Dendritic cell treated with granulocyte-macrophage colony-stimulating factor and Interleukin-4, amounts not matched to agents 40 ng/mL and 50 ng/mL, for 4 days (primary cell): ENCODE measurements around the gene MYZAP.

Experiments used
- H3K27ac Mint-ChIP-seq: one replicate; pipeline ENCODE4 v1.8.0; 2022; ENCODE audit warnings: mild to moderate bottlenecking, mixed read lengths
- H3K27me3 Mint-ChIP-seq: one replicate; pipeline ENCODE4 v1.8.0; 2022; ENCODE audit warnings: mild to moderate bottlenecking, mixed read lengths
- H3K36me3 Mint-ChIP-seq: one replicate; pipeline ENCODE4 v1.8.0; 2022; ENCODE audit warnings: low read depth, mixed read lengths
- H3K4me1 Mint-ChIP-seq: one replicate; pipeline ENCODE4 v1.8.0; 2022; ENCODE audit warnings: low read depth, mixed read lengths
- H3K4me3 Mint-ChIP-seq: one replicate; pipeline ENCODE4 v1.8.0; 2022; ENCODE audit warnings: mild to moderate bottlenecking, moderate library complexity, mixed read lengths
- H3K9me3 Mint-ChIP-seq: one replicate; pipeline ENCODE4 v1.8.0; 2022; ENCODE audit warnings: mixed read lengths
- intact Hi-C: fragments of 100-400 bp; cut with micrococcal nuclease; formaldehyde crosslinking; loops from one replicate; pipeline ENCODE4 v1.15.0; 2022

MYZAP gene

GRCh38 chr15:57570994-57571393, 20.7 kb upstream of the MYZAP start:
- H3K9me3 Mint-ChIP-seq: no peaks in the 10 kb centered on the region
- peak overlapping the region; percentile 48 for H3K27ac Mint-ChIP-seq
- H3K4me3 Mint-ChIP-seq: no peak overlapping the region
- no peaks in the 10 kb centered on the region for H3K36me3 Mint-ChIP-seq
- peaks cover 27% of the 10 kb centered on the region for H3K4me1 Mint-ChIP-seq
- intact Hi-C loops: no loop called here
- no peaks in the 10 kb centered on the region for H3K27me3 Mint-ChIP-seq

- Mint-ChIP-seq H3K36me3 (no peaks in the 10 kb centered on the region), H3K9me3 (no peaks in the 10 kb centered on the region), H3K27ac (no peak overlapping the region), H3K4me1 (peaks cover 27% of the 10 kb centered on the region), H3K4me3 (no peak overlapping the region), H3K27me3 (no peaks in the 10 kb centered on the region)
- intact Hi-C loops: no loop called here
Observed at GRCh38 chr15:57571725-57572124, 20.0 kb upstream of the MYZAP start.

GRCh38 chr15:57572468-57572867, 19.2 kb upstream of the MYZAP start:
- H3K36me3 Mint-ChIP-seq: no peaks in the 10 kb centered on the region
- H3K27ac Mint-ChIP-seq: no peak overlapping the region

GRCh38 chr15:57573151-57573550, 18.6 kb upstream of the MYZAP start:
- H3K4me3 Mint-ChIP-seq: no peak overlapping the region
- H3K27ac Mint-ChIP-seq: no peak overlapping the region
- no peaks in the 10 kb centered on the region for H3K9me3 Mint-ChIP-seq
- intact Hi-C loops: no loop called here
- H3K27me3 Mint-ChIP-seq: peaks cover 2% of the 10 kb centered on the region
- H3K4me1 Mint-ChIP-seq: peaks cover 36% of the 10 kb centered on the region
- no peaks in the 10 kb centered on the region for H3K36me3 Mint-ChIP-seq

More at GRCh38 chr15:57572468-57572867, 19.2 kb upstream of the MYZAP start:
- no peak overlapping the region for H3K4me3 Mint-ChIP-seq
- H3K27me3 Mint-ChIP-seq: peaks cover 2% of the 10 kb centered on the region
- no peaks in the 10 kb centered on the region for H3K9me3 Mint-ChIP-seq
- intact Hi-C loops: no loop called here
- H3K4me1 Mint-ChIP-seq: peaks cover 29% of the 10 kb centered on the region

- Mint-ChIP-seq H3K4me3 (no peak overlapping the region), H3K9me3 (no peaks in the 10 kb centered on the region), H3K36me3 (no peaks in the 10 kb centered on the region), H3K27ac (no peak overlapping the region), H3K27me3 (peaks cover 15% of the 10 kb centered on the region), H3K4me1 (peaks cover 38% of the 10 kb centered on the region)
- intact Hi-C loops: no loop called here
Observed at GRCh38 chr15:57575363-57575762, 16.3 kb upstream of the MYZAP start.

GRCh38 chr15:57578288-57578900, 13.3 kb upstream of the MYZAP start:
- Mint-ChIP-seq H3K4me3 (no peak overlapping the region), H3K27me3 (peaks cover 25% of the 10 kb centered on the region), H3K9me3 (peaks cover 10% of the 10 kb centered on the region), H3K4me1 (peaks cover 21% of the 10 kb centered on the region), H3K36me3 (peaks cover 8% of the 10 kb centered on the region), H3K27ac (peak overlapping the region; percentile 70)
- intact Hi-C loops: no loop called here

GRCh38 chr15:57580428-57580827, 11.3 kb upstream of the MYZAP start:
- H3K4me1 Mint-ChIP-seq: peaks cover 27% of the 10 kb centered on the region
- H3K36me3 Mint-ChIP-seq: peaks cover 11% of the 10 kb centered on the region
- no peak overlapping the region for H3K27ac Mint-ChIP-seq
- peaks cover 26% of the 10 kb centered on the region for H3K27me3 Mint-ChIP-seq
- peaks cover 15% of the 10 kb centered on the region for H3K9me3 Mint-ChIP-seq
- intact Hi-C loops: no loop called here
- H3K4me3 Mint-ChIP-seq: no peak overlapping the region

GRCh38 chr15:57580866-57581265, 10.8 kb upstream of the MYZAP start:
- Mint-ChIP-seq H3K4me3 (no peak overlapping the region), H3K36me3 (peaks cover 11% of the 10 kb centered on the region), H3K27me3 (peaks cover 26% of the 10 kb centered on the region), H3K4me1 (peaks cover 31% of the 10 kb centered on the region), H3K27ac (peak overlapping the region; percentile 3), H3K9me3 (peaks cover 15% of the 10 kb centered on the region)
- intact Hi-C loops: no loop called here

GRCh38 chr15:57582090-57582489, 9.6 kb upstream of the MYZAP start:
- peaks cover 11% of the 10 kb centered on the region for H3K36me3 Mint-ChIP-seq
- intact Hi-C loops: no loop called here
- H3K4me3 Mint-ChIP-seq: no peak overlapping the region
- H3K9me3 Mint-ChIP-seq: peaks cover 15% of the 10 kb centered on the region
- H3K27me3 Mint-ChIP-seq: peaks cover 26% of the 10 kb centered on the region
- H3K27ac Mint-ChIP-seq: peak overlapping the region; percentile 3
- peaks cover 43% of the 10 kb centered on the region for H3K4me1 Mint-ChIP-seq

GRCh38 chr15:57583282-57583681, 8.4 kb upstream of the MYZAP start:
- Mint-ChIP-seq H3K27me3 (peaks cover 23% of the 10 kb centered on the region), H3K36me3 (peaks cover 11% of the 10 kb centered on the region)
- intact Hi-C loops: no loop called here

GRCh38 chr15:57583720-57584119, 8.0 kb upstream of the MYZAP start:
- peaks cover 45% of the 10 kb centered on the region for H3K4me1 Mint-ChIP-seq
- no peak overlapping the region for H3K4me3 Mint-ChIP-seq
- H3K27ac Mint-ChIP-seq: peak overlapping the region; percentile 21
- peaks cover 11% of the 10 kb centered on the region for H3K36me3 Mint-ChIP-seq
- intact Hi-C loops: no loop called here
- H3K9me3 Mint-ChIP-seq: peaks cover 15% of the 10 kb centered on the region
- H3K27me3 Mint-ChIP-seq: peaks cover 25% of the 10 kb centered on the region

More at GRCh38 chr15:57583282-57583681, 8.4 kb upstream of the MYZAP start:
- Mint-ChIP-seq H3K4me3 (no peak overlapping the region), H3K27ac (peak overlapping the region; percentile 21), H3K9me3 (peaks cover 15% of the 10 kb centered on the region), H3K4me1 (peaks cover 45% of the 10 kb centered on the region)

GRCh38 chr15:57586661-57587424, 4.9 kb upstream of the MYZAP start:
- Mint-ChIP-seq H3K9me3 (peaks cover 15% of the 10 kb centered on the region), H3K4me1 (peaks cover 67% of the 10 kb centered on the region), H3K4me3 (no peak overlapping the region), H3K27ac (peak overlapping the region; percentile 98), H3K27me3 (peaks cover 16% of the 10 kb centered on the region), H3K36me3 (peaks cover 11% of the 10 kb centered on the region)
- intact Hi-C loops: no loop called here

- H3K4me3 Mint-ChIP-seq: no peak overlapping the region
- H3K4me1 Mint-ChIP-seq: peaks cover 82% of the 10 kb centered on the region
Observed at GRCh38 chr15:57589281-57589680, 2.4 kb upstream of the MYZAP start.

GRCh38 chr15:57589754-57590153, 1.9 kb upstream of the MYZAP start:
- H3K36me3 Mint-ChIP-seq: peaks cover 8% of the 10 kb centered on the region
- peaks cover 87% of the 10 kb centered on the region for H3K4me1 Mint-ChIP-seq
- H3K27me3 Mint-ChIP-seq: peaks cover 19% of the 10 kb centered on the region
- intact Hi-C loops: loop anchor here (2.0 kb wide), 1 partner anchor 29 kb away; no protein-coding TSS in a partner anchor
- no peaks in the 10 kb centered on the region for H3K9me3 Mint-ChIP-seq
- H3K4me3 Mint-ChIP-seq: no peak overlapping the region
- peak overlapping the region; percentile 98 for H3K27ac Mint-ChIP-seq

More at GRCh38 chr15:57589281-57589680, 2.4 kb upstream of the MYZAP start:
- Mint-ChIP-seq H3K27me3 (peaks cover 19% of the 10 kb centered on the region), H3K9me3 (no peaks in the 10 kb centered on the region), H3K36me3 (peaks cover 8% of the 10 kb centered on the region), H3K27ac (peak overlapping the region; percentile 98)
- intact Hi-C loops: loop anchor here (2.0 kb wide), 1 partner anchor 28 kb away; no protein-coding TSS in a partner anchor
